Stimulated activated CD4-positive, alpha-beta T cell treated with anti-CD3 and anti-CD28 coated beads, Interleukin-1b, Interleukin-23, amount 100 ng/mL, for 24 hours (primary cell): ENCODE data around the gene TLE7.

Experiments used
- DNase-seq, 4 experiments: peaks; one replicate each; pipeline ENCODE4 v3.0.0-alpha.2; 2020; ENCODE audit warnings: low read depth in 4 of 4, low spot score in 1 of 4

TLE7 gene

DNA sequence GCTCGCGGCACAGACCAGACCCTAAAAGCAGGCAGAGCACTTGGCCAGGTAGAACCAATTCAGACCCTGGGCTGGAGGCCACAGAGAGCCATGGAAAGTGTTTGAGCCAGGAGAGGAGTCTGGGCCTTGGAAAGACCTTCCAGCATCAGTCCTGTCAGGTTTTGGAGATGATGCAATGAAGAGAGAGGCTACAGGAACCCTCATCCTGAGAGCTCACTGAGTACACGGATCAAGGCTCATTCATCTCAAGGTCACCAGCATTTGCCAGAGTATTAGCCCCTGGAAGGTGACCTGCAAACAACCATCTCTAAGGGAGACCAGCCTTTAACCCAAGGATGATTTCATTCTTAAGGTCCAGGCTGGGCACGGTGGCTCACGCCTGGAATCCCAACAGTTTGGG, 27.8 kb downstream of the TLE7 start:
- DNase-seq: no peak

- DNase-seq: no peak
Observed at GRCh38 chr16:71413341-71413740, 28.5 kb downstream of the TLE7 start.

DNA sequence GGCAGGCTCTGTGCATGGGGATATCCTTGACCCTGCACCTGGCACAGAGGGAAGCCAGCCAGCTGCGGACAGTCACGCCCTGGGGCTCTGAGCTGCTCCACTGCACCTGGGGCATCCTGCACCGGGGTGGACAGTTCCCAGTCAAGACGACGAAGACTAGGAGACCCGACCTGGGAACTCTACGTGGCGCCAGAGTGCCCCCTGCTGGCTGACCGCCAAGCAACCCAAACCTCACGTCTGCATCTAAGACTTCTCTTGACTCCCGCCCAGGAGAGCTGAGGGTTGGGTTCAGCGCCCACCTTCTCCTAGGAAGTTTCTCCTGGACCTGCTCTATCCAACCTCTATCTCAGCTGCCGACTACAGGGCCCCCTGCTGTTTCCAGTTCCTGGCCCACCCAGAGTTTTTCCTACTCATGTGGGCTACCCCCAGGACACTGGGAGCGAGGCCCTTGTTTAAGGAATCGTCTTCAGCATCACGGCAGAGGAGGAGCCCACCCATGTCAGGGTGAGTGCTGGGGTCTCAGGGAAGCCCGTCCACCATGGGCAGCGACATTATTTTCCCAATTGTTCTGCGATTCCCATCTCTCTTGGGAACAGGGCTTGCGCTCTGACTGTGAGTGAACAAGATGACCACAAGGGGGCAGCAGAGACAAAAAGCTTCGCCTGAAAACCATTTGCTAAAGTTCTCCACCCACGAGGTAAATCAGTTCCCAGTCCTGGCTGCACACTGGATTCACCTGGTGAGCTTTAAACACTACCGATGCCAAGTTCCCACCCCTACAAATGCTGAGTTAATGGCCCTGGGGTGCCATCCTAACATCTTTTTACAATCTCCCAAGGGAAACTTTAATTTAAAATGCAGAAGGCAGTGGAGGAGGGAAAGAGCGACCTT, 29.3 kb downstream of the TLE7 start:
- DNase-seq: peak; percentile 44 to 57 (median 52)

DNA sequence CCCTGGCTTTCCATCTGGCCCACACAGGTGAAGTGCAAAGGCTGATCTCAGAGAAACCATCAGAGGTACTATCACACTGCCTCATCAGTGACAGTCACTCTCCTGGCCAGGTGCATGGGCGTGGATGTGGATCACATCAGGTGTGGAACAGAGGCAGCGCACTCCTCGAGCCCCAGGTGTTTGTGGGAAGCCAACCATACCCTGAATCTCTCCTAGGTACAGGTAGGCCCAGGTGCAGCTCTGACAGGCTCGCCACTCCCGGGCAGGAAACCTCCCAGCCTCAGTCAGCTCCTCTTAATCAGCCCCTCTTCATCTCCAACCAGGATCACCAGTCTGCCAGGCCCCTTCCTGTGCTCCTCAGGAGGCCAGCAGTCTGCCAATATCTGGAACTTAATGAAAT, 31.7 kb downstream of the TLE7 start:
- DNase-seq: no peak

GRCh38 chr16:71409011-71409775, 32.7 kb downstream of the TLE7 start:
- no peak for DNase-seq

DNA sequence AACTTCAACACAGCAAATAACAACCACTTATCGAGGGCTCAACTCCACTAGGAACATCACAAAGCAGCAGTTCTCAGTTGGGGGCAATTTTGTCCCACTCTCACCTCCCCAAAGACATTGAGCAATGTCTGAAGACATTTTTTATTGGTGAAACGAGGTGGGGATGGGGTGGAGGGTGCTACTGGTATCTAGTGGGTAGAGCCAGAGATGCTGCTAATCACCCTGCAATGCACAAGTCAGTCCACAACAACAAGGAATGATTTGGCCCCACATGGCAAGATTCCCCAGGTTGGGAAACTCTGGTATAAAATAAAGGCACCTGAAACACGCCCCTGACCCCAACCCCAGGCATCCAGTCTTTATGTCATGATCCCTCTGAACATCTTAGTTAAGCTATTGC, 33.3 kb downstream of the TLE7 start:
- DNase-seq: no peak

GRCh38 chr16:71407731-71408130, 34.1 kb downstream of the TLE7 start:
- no peak for DNase-seq

GRCh38 chr16:71406724-71407123, 35.1 kb downstream of the TLE7 start:
- no peak for DNase-seq

- no peak for DNase-seq
Observed at GRCh38 chr16:71406316-71406715, 35.5 kb downstream of the TLE7 start.

GRCh38 chr16:71404364-71404763, 37.5 kb downstream of the TLE7 start:
- no peak for DNase-seq

- DNase-seq: no peak
Observed at GRCh38 chr16:71402674-71403073, 39.2 kb downstream of the TLE7 start.

DNA sequence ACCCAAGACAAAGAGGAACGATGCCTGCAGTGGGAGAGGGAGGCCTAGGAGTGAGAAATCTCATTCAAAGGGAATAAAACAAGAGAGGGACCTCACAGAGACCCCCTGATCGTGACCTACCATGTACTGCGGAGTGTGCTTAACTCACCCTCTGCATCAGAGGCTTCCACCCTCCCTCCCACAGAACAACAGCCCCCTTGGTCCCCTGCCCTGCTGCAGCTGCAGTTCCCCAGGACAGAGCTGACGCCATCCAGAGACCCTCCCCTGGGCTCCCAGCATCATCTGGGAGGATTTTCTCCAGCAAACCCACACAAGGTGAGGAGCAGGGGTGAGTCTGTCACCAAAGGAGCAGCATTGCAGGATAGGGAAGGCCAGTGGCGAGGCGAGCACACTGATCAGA, 39.8 kb downstream of the TLE7 start:
- DNase-seq: no peak

DNA sequence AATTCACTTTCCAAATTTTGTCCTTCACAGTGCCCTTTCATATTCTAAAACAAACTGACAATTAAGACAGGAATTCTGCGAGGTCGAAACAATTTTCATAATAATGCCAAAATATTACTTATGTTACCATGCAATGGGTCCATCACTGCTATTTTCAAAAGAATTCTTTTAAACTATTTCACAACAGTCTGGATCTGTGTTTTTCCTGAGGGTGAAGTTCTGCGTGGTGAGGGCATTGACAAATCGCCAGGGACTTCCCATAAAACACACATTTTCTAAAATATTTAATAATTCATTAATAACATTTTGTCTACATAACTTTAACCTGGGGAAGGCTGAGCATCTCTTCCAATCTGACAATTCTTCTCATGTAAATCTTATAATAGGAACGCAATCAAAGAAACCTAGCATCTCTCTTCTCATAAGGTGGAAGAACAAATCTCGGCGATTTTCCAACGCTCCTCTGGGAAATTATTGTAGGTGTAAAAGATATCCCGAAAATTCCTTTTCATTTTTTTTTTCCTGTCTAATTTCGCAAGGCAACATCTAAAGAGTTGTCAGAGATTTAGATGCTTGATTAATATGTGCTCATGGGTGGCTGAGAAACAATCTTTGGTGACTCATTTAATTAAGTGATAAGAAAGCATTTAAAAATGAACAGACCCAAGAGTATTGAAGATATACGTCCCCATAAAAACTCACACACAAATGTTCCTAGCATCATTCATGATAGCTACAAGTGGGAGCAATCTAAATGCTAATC, 41.9 kb downstream of the TLE7 start:
- no peak for DNase-seq

DNA sequence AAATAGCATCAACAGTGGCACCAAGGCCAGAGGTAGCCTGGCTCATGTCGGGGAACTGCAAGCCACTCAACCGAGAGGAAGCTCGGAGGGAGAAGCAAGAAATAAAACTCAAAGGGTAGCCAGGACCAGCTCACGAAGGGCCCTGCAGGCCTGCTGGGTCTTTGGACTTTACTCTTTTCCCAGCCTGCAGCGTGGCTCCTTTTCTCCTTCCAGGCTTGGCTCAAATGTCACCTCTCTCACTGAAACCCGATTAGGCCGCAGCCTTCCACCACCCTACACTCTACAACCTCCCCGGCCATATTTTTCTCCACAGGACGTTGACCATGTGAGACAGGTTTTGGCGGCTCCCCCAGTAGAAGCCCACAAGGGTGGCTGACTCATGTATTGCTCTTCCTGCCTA, 45.3 kb downstream of the TLE7 start:
- DNase-seq: no peak

GRCh38 chr16:71389330-71389729, 52.5 kb downstream of the TLE7 start:
- no peak for DNase-seq

GRCh38 chr16:71387045-71387871, 54.6 kb downstream of the TLE7 start:
- DNase-seq: no peak

GRCh38 chr16:71384073-71384724, 57.7 kb downstream of the TLE7 start:
- DNase-seq: no peak

- DNase-seq: no peak
Observed at GRCh38 chr16:71383054-71383773, 58.6 kb downstream of the TLE7 start.

- no peak for DNase-seq
Observed at GRCh38 chr16:71380831-71381230, 61.0 kb downstream of the TLE7 start.
